ENCODE measurements around the gene CSAD. TPM values are rescaled to one million over a fixed set of nuclear protein-coding genes. Genes with fewer than 3 reads are reported as not detected.
A peak's percentile ranks its signal among the peaks of the same experiment; 100 is the strongest.

Gene CSAD
- total RNA-seq, 1 experiment from 2014 or later: 12.6 TPM

GRCh38 chr12:53200458-53201176 is 19.9 kb upstream of the CSAD start:
- no peak for DNase-seq (ENCODE audit: extremely low read depth, low read depth)

GRCh38 chr12:53200107-53200457 is 19.4 kb upstream of the CSAD start:
- DNase-seq (ENCODE audit: extremely low read depth, low read depth): no peak

GRCh38 chr12:53199700-53200099 is 19.0 kb upstream of the CSAD start:
- no peak for DNase-seq (ENCODE audit: extremely low read depth, low read depth)

DNA sequence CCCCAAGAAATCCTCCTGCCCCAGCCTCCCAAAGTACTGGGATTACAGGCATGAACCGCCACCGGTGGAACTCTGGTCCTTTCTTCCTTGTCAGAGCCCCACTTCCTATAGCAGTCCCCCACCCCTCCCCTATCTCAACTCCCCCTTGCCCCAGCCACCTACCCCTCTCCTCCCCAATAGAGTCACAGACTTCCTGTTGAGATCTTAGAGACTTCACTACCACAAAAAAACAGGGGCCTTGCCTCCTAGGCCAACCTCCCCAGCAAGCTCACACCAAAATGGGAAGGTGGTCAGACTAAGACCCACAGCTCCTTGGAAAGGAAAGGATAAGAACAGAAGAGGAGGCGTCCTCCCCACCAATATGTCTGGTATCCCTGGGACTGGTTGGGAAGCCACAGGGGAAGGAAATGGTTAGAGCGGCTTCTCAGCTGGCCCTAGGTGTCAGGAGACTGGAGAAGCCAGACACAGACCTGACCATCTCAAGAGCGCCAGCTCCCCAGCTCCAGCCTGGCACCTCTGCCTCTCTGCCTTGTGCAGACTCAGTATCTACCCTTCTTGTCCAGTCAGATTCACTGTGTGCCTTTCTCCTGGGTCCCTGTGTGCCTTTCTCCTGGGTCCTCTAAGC is 17.9 kb upstream of the CSAD start:
- no peak for DNase-seq (ENCODE audit: extremely low read depth, low read depth)

DNA sequence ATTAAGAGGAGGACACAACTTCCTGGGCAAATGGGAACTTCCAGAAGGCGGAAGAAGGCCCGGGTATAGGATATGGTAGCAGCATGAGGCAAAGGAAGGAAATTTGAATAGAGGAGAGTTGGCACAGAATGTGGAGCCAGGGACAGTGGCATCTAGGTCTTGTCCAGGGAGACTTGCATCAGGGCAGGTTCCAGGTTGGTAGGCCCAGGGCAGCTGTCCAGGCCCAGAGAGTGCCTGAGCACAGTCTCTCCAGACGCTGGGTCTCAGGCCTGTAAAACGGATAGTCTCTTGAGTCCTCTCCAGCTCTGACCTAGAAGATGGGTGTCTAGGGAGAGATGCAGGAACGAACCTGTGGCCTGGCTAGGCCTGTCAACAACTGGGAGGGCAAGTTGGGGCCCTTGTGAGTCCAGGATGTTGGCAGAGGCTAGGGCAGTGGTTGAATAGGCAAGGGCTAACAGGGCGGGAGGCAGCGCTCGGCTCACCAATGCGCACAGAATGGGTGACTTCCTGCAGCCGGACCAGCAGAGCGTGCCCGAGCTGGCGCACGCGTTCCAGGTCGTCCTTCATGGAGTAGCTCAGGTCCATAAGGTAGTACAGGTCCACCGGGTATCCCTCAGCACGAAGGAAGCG is 16.4 kb upstream of the CSAD start:
- no peak for DNase-seq (ENCODE audit: extremely low read depth, low read depth)

GRCh38 chr12:53196486-53196885 is 15.8 kb upstream of the CSAD start:
- no peak for DNase-seq (ENCODE audit: extremely low read depth, low read depth)

GRCh38 chr12:53195516-53196420 is 15.0 kb upstream of the CSAD start:
- DNase-seq (ENCODE audit: extremely low read depth, low read depth): no peak

- DNase-seq (ENCODE audit: extremely low read depth, low read depth): no peak
Observed at GRCh38 chr12:53194973-53195372, 14.2 kb upstream of the CSAD start.

- no peak for DNase-seq (ENCODE audit: extremely low read depth, low read depth)
Observed at GRCh38 chr12:53193985-53194716, 13.4 kb upstream of the CSAD start.

DNA sequence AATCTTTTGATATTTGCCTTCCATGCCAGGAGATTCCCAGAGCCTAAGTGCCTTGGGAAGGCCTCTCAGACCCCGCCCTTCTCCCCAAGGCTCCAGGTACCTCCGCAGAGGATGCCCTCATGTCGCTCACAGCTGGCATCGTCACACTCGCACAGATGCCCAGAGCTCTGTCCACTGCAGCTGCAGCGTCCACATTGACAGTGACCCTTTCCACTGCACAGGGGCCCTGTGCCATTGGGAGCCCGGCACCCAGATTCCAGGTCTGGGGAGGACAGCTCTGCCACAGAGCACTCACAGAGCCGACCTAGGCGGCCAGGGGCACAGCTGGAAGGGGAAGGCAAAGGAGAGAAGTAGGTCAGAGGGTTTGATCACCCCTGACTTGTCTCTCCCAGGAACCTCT is 12.3 kb upstream of the CSAD start:
- no peak for DNase-seq (ENCODE audit: extremely low read depth, low read depth)

DNA sequence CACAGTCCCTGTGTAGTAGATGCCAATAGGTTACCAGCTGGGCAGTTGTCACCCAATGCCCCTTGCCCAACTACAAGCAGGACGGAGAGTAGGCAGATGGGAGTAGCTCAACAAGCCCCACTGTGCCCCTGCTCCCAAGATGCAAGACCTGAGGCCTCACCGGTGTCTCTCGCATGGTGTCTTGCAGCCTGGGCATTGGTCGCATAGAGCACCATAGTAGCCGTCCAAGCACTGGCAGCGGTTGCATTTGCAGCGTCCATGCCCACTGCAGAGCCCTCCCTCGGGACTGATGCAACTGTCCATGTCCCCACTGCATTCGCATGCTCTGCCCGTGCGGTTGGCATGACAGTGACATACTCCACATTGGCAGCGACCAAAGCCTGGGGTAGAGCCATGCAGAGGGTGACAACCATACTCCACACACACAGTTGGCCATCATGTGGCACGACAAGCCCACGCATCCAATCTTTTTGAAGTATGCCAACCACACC is 11.9 kb upstream of the CSAD start:
- no peak for DNase-seq (ENCODE audit: extremely low read depth, low read depth)

DNA sequence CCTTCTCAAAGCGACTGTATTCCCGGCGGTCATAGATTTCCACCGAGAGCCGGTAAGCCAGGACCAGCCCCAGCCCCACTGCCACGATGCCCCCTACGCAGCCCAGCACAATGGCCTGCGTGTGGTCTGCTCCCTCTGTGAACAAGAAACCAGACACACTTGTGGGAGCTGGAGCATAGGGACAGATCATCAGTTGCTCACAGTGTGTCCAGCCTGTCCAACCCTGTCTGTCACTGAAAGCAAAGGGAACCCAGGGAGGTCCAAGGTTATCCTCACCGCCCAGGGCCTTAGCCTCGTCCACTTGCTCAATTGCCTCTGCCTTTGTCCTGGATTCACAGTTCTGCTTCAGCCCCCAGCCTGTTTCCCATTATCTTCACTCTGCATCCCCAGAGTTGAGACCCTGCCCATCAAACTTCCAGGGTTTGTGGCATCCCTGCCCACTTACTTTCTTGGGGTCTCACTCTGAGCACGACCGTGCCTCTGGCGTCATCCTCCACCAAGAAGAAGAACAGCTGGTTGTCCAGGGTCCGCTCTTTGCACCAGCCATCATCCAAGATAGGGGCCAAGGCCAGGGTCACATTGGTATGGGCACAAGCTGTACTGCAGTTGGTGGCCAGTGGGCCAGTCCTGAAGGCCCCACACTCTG is 11.3 kb upstream of the CSAD start:
- no peak for DNase-seq (ENCODE audit: extremely low read depth, low read depth)

- no peak for DNase-seq (ENCODE audit: extremely low read depth, low read depth)
Observed at GRCh38 chr12:53191096-53191884, 10.6 kb upstream of the CSAD start.

DNA sequence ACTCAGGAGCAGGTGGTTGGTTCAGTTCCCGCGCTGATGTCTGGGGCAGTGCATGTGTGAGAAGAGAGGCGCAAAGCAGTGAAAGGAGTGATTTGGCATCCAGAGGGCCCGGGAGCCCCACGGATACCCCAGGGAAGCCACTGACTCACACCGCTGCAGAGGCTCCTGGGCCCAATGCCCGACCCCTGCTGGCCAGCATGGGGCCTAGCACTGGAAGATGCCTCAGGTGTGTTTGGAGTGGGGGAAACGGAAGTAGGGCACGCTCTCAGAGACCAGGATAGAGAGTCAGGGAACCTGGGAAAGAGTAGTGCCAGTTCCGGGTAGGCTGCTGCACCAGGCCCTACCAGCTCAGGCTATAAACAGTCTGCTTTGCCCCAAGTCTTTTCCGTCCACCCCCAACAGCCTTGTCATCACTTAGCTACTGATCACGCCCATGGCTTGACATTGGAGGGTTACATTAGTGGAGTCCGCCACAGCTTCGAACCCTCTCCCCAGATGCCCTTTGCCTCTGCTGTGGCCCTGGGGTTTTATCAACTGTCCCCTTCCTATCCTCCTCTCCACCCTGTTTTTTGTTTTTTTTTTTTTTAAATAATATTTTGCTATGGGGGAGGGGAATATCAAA is 9.5 kb upstream of the CSAD start:
- peak; percentile 23 for DNase-seq (ENCODE audit: extremely low read depth, low read depth)

GRCh38 chr12:53187145-53187899 is 6.6 kb upstream of the CSAD start:
- no peak for DNase-seq (ENCODE audit: extremely low read depth, low read depth)

DNA sequence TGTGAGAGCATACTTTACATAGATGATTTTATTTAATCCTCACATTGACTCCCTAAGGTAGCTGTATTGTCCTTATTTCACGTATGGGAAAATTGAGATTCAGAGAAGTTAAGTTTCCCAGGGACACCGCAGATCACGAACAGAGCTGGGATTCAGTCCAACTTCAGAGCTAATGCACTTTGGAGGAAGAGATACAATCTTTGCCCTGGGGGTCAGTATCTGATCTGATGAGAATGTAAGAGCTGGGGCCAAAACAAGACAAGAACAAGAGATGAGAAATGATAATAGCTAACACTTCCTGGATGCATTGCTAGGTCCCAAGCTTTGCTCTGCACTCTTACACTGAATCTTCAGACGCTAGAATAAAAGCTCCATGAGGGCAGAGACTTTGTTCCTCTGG is 6.0 kb upstream of the CSAD start:
- DNase-seq (ENCODE audit: extremely low read depth, low read depth): no peak

- DNase-seq (ENCODE audit: extremely low read depth, low read depth): no peak
Observed at GRCh38 chr12:53185582-53186153, 4.9 kb upstream of the CSAD start.
